Fibroblast of pulmonary artery (primary cell): ENCODE results near the gene PPFIA3.
"Not testable (repeated sequence)": the region's sequence is repeated elsewhere in the genome, so short reads cannot be mapped to it uniquely, and the experiment has no call there.

Experiments
- DNase-seq: peaks from one replicate; pipeline ENCODE4 v3.0.0-alpha.2; 2010; ENCODE audit warnings: low read depth
- H3K4me3 ChIP-seq: replicated peaks from 2 replicates; pipeline ENCODE4 v1.5.1; 2011; ENCODE audit warnings: low read depth, mild to moderate bottlenecking, control low read depth, low read length, moderate library complexity
- CTCF ChIP-seq: IDR thresholded peaks from 2 replicates; pipeline ENCODE4 v1.5.1; 2011; ENCODE audit warnings: mild to moderate bottlenecking, control low read depth, low read length, inconsistent platforms; ENCODE audit errors: missing control alignments

PPFIA3 gene

DNA sequence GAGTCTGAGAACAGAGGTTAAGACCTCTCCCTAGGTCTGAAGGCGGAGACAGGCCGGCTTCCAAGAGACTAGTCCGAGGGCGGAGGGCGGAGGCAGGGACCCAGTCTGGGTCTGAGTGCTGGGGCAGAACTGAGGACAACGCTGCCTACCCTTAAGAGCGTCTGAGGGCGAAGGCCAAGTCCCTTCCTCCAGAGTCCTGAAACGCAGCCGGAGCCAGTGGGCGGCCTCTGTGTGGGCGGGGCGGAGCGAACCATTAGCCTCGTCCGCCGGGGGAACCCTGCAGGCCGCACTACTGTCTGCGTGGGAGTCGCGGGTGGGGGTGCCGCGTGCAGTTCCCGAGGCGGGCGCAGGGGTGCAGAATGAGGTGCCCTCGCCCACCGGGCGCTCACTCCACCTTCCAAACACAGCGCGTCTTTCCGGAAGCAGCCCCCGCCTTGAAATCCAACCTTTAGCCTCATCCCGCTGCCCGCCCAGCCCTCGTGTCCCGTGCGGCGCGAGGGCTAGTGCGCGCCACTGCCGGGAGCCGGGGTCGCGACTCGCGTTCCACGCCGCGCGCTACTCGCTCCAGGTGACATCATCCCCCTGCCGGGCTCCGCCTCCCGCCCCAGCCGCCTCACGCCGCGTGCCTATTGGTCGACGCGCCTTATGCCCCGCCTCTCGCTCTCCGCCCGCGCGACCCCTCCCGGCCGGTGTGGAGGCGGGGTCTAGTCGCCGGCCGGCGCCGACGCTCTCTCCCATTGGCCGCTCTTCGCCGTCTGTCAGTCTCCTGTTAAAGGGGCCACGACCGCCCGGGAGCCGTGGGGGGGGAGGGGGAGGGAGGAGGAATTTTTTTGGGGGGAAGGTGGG is 556 bp upstream of the PPFIA3 start, which contains the start of gene C19orf73:
C19orf73 (minus strand) TSS at position 579 of the 846 bp plus-strand sequence; CDS start at position 458, 121 bp downstream.
- peak; percentile 95 for DNase-seq
- no peak for TF ChIP-seq CTCF

GRCh38 chr19:49120325-49120683 is 960 bp downstream of the PPFIA3 start:
- no peak overlapping the region for H3K4me3 ChIP-seq
- no peak for TF ChIP-seq CTCF
- DNase-seq = no peak

More for the DNA sequence above, 556 bp upstream of the PPFIA3 start, which contains the start of gene C19orf73:
- peak within 1 kb of the TSS; percentile 69 for H3K4me3 ChIP-seq

GRCh38 chr19:49120868-49121267 is 1.5 kb downstream of the PPFIA3 start:
- no peak for DNase-seq

DNA sequence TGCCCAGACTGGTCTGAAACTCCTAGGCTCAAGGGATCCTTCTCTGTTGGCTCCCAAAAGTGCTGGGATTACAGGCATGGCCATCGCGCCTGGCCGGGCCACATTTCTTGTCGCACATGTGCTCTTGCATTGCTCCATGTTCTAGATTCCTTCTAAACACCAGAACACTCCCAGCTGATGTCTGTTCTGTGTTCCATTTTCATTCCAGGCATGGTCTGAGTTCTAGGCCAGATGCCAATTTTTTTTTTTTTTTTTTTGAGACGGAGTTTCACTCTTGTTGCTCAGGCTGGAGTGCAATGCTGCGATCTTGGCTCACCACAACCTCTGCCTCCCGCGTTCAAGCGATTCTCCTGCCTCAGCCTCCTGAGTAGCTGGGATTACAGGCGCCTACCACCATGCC is 2.5 kb downstream of the PPFIA3 start:
- H3K4me3 ChIP-seq = not testable (repeated sequence)
- peak; percentile 35 for DNase-seq

More at GRCh38 chr19:49120868-49121267, 1.5 kb downstream of the PPFIA3 start:
- TF ChIP-seq CTCF = no peak
- no peak overlapping the region for H3K4me3 ChIP-seq

- DNase-seq, H3K4me3 ChIP-seq: not testable (repeated sequence)
Observed at GRCh38 chr19:49123285-49123684, 3.9 kb downstream of the PPFIA3 start.

- no peak overlapping the region for H3K4me3 ChIP-seq
- no peak for DNase-seq
- no peak for TF ChIP-seq CTCF
Observed at GRCh38 chr19:49125025-49125731, 5.8 kb downstream of the PPFIA3 start.

GRCh38 chr19:49126575-49126974 is 7.2 kb downstream of the PPFIA3 start:
- H3K4me3 ChIP-seq = no peak overlapping the region
- DNase-seq = no peak
- TF ChIP-seq CTCF = no peak

GRCh38 chr19:49127225-49127624 is 7.9 kb downstream of the PPFIA3 start:
- H3K4me3 ChIP-seq, DNase-seq: not testable (repeated sequence)
